Measurements from ENCODE around the gene SAT2. TPM values are rescaled to one million over a fixed set of nuclear protein-coding genes. Genes with fewer than 3 reads are reported as not detected.

Gene SAT2
- total and polyA plus RNA-seq, 2 of the 13 experiments (the other 11 are each of a cell fraction or from before 2014, with no cell fraction given), result 37.6 to 93.7 TPM

GRCh38 chr17:7614425-7615264 lies 13.0 kb downstream of the SAT2 start, which contains the start of gene FXR2:
Gene FXR2, minus strand, starts transcription at chr17:7614897. Its CDS starts 365 bp downstream, at chr17:7614532.
- CTCF ChIA-PET (ENCODE audit: low intra/inter-chr PET ratio, low total read pairs), result no interaction called here
- FAIRE-seq, result peak; percentile 93
- WGBS (ENCODE audit: low lambda C conversion rate), result 1% methylated on average over 25 of the region's 93 CpGs
- TF ChIP-seq HDAC1 (CRISPR knock-in tag; IDR thresholded peaks at IDR 0.05) (peak; percentile 45; the same call in 1 of the 2 replicates), ZNF513 (CRISPR knock-in tag; conservative IDR thresholded peaks at IDR 0.05) (no peak), SMAD3 (CRISPR knock-in tag; IDR thresholded peaks at IDR 0.05) (no peak), ZNF644 (CRISPR knock-in tag; IDR thresholded peaks at IDR 0.05; ENCODE audit: low read depth) (no peak), ADNP (CRISPR knock-in tag; IDR thresholded peaks at IDR 0.05) (no peak), ZFAT (CRISPR knock-in tag; conservative IDR thresholded peaks at IDR 0.05) (no peak), MED13 (CRISPR knock-in tag; IDR thresholded peaks at IDR 0.05) (0 out of 2 replicates have a peak, but pooled peaks have one; percentile 32), SOX13 (IDR thresholded peaks at IDR 0.05) (no peak), SOX13 (CRISPR knock-in tag; conservative IDR thresholded peaks at IDR 0.05 in 1 of 2, IDR thresholded peaks at IDR 0.05 in 1 of 2) (no peak), ATF5 (CRISPR knock-in tag; IDR thresholded peaks at IDR 0.05; ENCODE audit: low read depth) (no peak), RBM39 (IDR thresholded peaks at IDR 0.05; ENCODE audit: low read depth, low read length, poor library complexity, severe bottlenecking) (no peak), NCOA2 (CRISPR knock-in tag; IDR thresholded peaks at IDR 0.05) (no peak), NFYB (CRISPR knock-in tag; IDR thresholded peaks at IDR 0.05) (peak; percentile 86), ZNF275 (CRISPR knock-in tag; IDR thresholded peaks at IDR 0.05; ENCODE audit: borderline replicate concordance) (no peak), ZMYM3 (CRISPR knock-in tag; IDR thresholded peaks at IDR 0.05) (no peak), ZNF512 (CRISPR knock-in tag; IDR thresholded peaks at IDR 0.05) (no peak), ZNF557 (CRISPR knock-in tag; IDR thresholded peaks at IDR 0.05) (no peak), CHD4 (IDR thresholded peaks at IDR 0.05; ENCODE audit: borderline replicate concordance, low read length) (no peak), ARNT2 (CRISPR knock-in tag; IDR thresholded peaks at IDR 0.05; ENCODE audit: low read depth) (0 out of 2 replicates have a peak, but pooled peaks have one; percentile 69), SALL1 (CRISPR knock-in tag; IDR thresholded peaks at IDR 0.05) (peak; percentile 11; the same call in 1 of the 2 replicates)

More at GRCh38 chr17:7614425-7615264, 13.0 kb downstream of the SAT2 start, which contains the start of gene FXR2:
- H3K27me3 ChIP-seq (ENCODE audit: control insufficient read depth in 1 of 2, insufficient read depth in 2 of 2, low read length in 2 of 2), result no peaks in the 10 kb centered on the region
- peaks cover 53% of the 10 kb centered on the region for H3K4me1 ChIP-seq (ENCODE audit: insufficient read depth, low read length)
- no peaks in the 10 kb centered on the region for H4K20me1 ChIP-seq (ENCODE audit: insufficient read depth, low read length)
- H3K79me2 ChIP-seq (ENCODE audit: insufficient read depth, low read length), result peaks cover 36% of the 10 kb centered on the region
- H3K4me2 ChIP-seq (ENCODE audit: low read depth, low read length), result peak within 1 kb of the TSS; percentile 90
- H3K27ac ChIP-seq (ENCODE audit: extremely low read length, insufficient read depth, low read length), result peak within 1 kb of the TSS; percentile 78
- H3K36me3 ChIP-seq (replicated peaks in 1 of 2; ENCODE audit: control insufficient read depth in 1 of 2, insufficient read depth in 2 of 2, low read length in 2 of 2), result peaks cover 1 to 15% of the 10 kb centered on the region in 2 experiments; a peak in 2 of 5 replicates
- in situ Hi-C loops (cut with HindIII; ENCODE audit: extremely low pct_ligation_motif_present, low pct_unique_long_range_greater_than_20kb) (no loop called here), intact Hi-C loops (cut with micrococcal nuclease; ENCODE audit: unreplicated experiment) (loop anchor here (1.0 kb wide), 1 partner anchor 31 kb away; the partner anchor contains the start of gene MPDU1)
- BruUV-seq (replicated peaks), result no TSS peak
- H3K9ac ChIP-seq (ENCODE audit: insufficient read depth, low read depth, low read length), result peak within 1 kb of the TSS; percentile 88
- DNase-seq (ENCODE audit: low spot score) (peak; percentile 99), ATAC-seq (peak; percentile 94)
- H2AFZ ChIP-seq (ENCODE audit: low read length), result peak within 1 kb of the TSS; percentile 62
- POLR2A ChIA-PET, result interaction anchor here (0.6 to 3.1 kb wide), 14 partner anchors 9 to 579 kb away, joined by 3 to 63 read pairs (median 6); partner anchors contain the start of genes ATP1B2, CD68, MPDU1 and POLR2A
- H3K9me3 ChIP-seq (ENCODE audit: low read length), result no peaks in the 10 kb centered on the region
- H3K4me3 ChIP-seq (replicated peaks in 1 of 3; ENCODE audit: insufficient read depth in 1 of 3, low read depth in 2 of 3, low read length in 3 of 3), result peak within 1 kb of the TSS; percentile 64 to 92 (median 89)

Data from HepG2 (cell line).